ENCODE measurements around the gene ARHGAP44.

ARHGAP44 gene

GRCh38 chr17:12851901-12852435, 62.7 kb downstream of the ARHGAP44 start:
- no peak for DNase-seq (ENCODE audit: extremely low spot score)
- ChIA-PET POLR2A (no interaction called here), CTCF (no interaction called here)
- no peak for TF ChIP-seq BHLHE40 (IDR thresholded peaks at IDR 0.05; ENCODE audit: borderline replicate concordance)

DNA sequence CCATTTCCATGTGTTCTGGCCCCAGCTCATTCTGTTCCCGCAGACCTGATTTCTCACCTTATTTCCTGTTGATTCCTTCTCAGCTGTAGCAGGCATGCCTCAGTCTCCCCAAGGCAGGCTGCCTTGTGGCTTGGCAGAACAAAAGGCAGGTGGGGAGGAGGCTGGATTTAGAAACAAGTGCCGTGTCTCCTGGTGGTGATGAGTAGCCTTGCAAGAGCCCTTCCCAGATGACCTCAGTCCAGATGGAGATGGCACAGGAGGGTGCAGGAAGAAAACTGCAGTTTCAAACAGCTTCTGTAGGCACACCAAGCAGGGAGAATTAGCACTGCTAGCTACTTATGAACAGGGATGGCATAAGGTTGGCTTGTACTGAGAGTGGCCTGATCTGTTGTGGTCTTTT, 64.6 kb downstream of the ARHGAP44 start:
- POLR2A ChIA-PET, result no interaction called here
- DNase-seq (ENCODE audit: extremely low spot score), result no peak
- TF ChIP-seq, protein P1, sequence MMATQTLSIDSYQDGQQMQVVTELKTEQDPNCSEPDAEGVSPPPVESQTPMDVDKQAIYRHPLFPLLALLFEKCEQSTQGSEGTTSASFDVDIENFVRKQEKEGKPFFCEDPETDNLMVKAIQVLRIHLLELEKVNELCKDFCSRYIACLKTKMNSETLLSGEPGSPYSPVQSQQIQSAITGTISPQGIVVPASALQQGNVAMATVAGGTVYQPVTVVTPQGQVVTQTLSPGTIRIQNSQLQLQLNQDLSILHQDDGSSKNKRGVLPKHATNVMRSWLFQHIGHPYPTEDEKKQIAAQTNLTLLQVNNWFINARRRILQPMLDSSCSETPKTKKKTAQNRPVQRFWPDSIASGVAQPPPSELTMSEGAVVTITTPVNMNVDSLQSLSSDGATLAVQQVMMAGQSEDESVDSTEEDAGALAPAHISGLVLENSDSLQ (IDR thresholded peaks at IDR 0.05), result no peak
- TF ChIP-seq FOXM1 (IDR thresholded peaks at IDR 0.05; ENCODE audit: borderline replicate concordance) (no peak), TARDBP (IDR thresholded peaks at IDR 0.05) (no peak), L3MBTL2 (conservative IDR thresholded peaks at IDR 0.05) (no peak), HDGF (IDR thresholded peaks at IDR 0.05; ENCODE audit: borderline replicate concordance) (no peak), FOXK2 (IDR thresholded peaks at IDR 0.05) (no peak), BHLHE40 (IDR thresholded peaks at IDR 0.05; ENCODE audit: borderline replicate concordance) (no peak), ELF4 (IDR thresholded peaks at IDR 0.05) (no peak), SP1 (IDR thresholded peaks at IDR 0.05) (no peak), ARNT (IDR thresholded peaks at IDR 0.05) (no peak), ZNF384 (IDR thresholded peaks at IDR 0.05) (no peak), CTBP1 (IDR thresholded peaks at IDR 0.05; ENCODE audit: borderline replicate concordance) (no peak), FOXA1 (IDR thresholded peaks at IDR 0.05) (no peak), SUZ12 (IDR thresholded peaks at IDR 0.05) (no peak), NFRKB (IDR thresholded peaks at IDR 0.05) (no peak), LEF1 (IDR thresholded peaks at IDR 0.05; ENCODE audit: borderline replicate concordance) (no peak)
- CTCF ChIA-PET, result no interaction called here

DNA sequence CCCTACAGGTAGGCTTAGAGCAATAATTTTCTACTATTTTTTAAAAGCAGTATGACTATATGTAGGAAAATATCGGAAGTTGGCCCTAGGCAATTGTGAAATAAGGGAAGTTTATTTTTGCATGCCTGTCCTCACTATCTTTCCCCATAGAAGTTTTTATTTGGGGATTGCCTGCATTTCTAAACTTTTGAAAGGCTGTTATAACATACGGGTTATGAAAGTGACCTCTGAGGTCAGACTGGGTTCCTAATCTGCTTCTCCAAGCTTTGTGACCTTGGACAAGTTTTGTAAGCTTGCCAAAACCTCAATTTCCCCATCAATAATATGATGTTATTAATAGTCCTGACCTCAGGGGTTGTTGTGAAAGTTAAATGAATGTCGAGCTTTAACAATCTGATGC, 67.1 kb downstream of the ARHGAP44 start:
- ChIA-PET CTCF (no interaction called here), POLR2A (no interaction called here)
- DNase-seq (ENCODE audit: extremely low spot score), result no peak
- TF ChIP-seq L3MBTL2 (conservative IDR thresholded peaks at IDR 0.05) (no peak), FOXK2 (IDR thresholded peaks at IDR 0.05) (no peak), CTBP1 (IDR thresholded peaks at IDR 0.05; ENCODE audit: borderline replicate concordance) (no peak), FOXA1 (IDR thresholded peaks at IDR 0.05) (no peak), HDGF (IDR thresholded peaks at IDR 0.05; ENCODE audit: borderline replicate concordance) (no peak), NFRKB (IDR thresholded peaks at IDR 0.05) (no peak), FOXM1 (IDR thresholded peaks at IDR 0.05; ENCODE audit: borderline replicate concordance) (no peak), BHLHE40 (IDR thresholded peaks at IDR 0.05; ENCODE audit: borderline replicate concordance) (no peak), LEF1 (IDR thresholded peaks at IDR 0.05; ENCODE audit: borderline replicate concordance) (no peak), TARDBP (IDR thresholded peaks at IDR 0.05) (no peak), SP1 (IDR thresholded peaks at IDR 0.05) (no peak), ZNF384 (IDR thresholded peaks at IDR 0.05) (no peak), SUZ12 (IDR thresholded peaks at IDR 0.05) (no peak)
- TF ChIP-seq, protein P1 (IDR thresholded peaks at IDR 0.05), result no peak

DNA sequence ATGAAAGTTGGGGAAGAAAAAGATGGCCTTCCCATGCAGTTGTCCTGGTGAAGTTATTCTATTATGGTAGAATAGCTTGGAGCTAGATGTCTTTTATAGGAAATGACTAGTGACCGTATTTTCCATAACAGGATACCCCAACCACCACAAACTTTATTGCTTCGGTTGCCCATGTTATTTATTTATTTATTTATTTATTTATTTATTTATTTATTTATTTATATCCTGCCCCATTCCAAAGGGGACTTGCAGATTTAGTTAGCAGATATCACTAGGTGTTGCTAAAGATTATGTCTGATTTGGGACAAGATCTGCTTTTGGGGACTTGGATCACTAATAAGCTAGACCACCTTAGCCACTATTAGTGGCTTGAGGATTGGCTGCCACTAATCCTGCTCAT, 68.3 kb downstream of the ARHGAP44 start:
- no peak for DNase-seq (ENCODE audit: extremely low spot score)
- POLR2A ChIA-PET, result no interaction called here
- TF ChIP-seq ZNF384 (IDR thresholded peaks at IDR 0.05), result no peak
- TF ChIP-seq SP1 (IDR thresholded peaks at IDR 0.05), result no peak
- TF ChIP-seq NFRKB (IDR thresholded peaks at IDR 0.05), result no peak
- TF ChIP-seq, protein P1 (IDR thresholded peaks at IDR 0.05), result no peak
- TF ChIP-seq ELF4 (IDR thresholded peaks at IDR 0.05), result no peak
- no peak for TF ChIP-seq LEF1 (IDR thresholded peaks at IDR 0.05; ENCODE audit: borderline replicate concordance)
- TF ChIP-seq HDGF (IDR thresholded peaks at IDR 0.05; ENCODE audit: borderline replicate concordance), result no peak
- TF ChIP-seq CTBP1 (IDR thresholded peaks at IDR 0.05; ENCODE audit: borderline replicate concordance), result no peak
- no peak for TF ChIP-seq L3MBTL2 (conservative IDR thresholded peaks at IDR 0.05)
- TF ChIP-seq FOXA1 (IDR thresholded peaks at IDR 0.05), result no peak
- TF ChIP-seq TARDBP (IDR thresholded peaks at IDR 0.05), result no peak
- no peak for TF ChIP-seq SUZ12 (IDR thresholded peaks at IDR 0.05)
- CTCF ChIA-PET, result no interaction called here

GRCh38 chr17:12859520-12859919, 70.2 kb downstream of the ARHGAP44 start:
- ChIA-PET CTCF (no interaction called here), POLR2A (no interaction called here)
- TF ChIP-seq SUZ12 (IDR thresholded peaks at IDR 0.05) (no peak), FOXK2 (IDR thresholded peaks at IDR 0.05) (no peak), CTBP1 (IDR thresholded peaks at IDR 0.05; ENCODE audit: borderline replicate concordance) (no peak), FOXA1 (IDR thresholded peaks at IDR 0.05) (no peak), HDGF (IDR thresholded peaks at IDR 0.05; ENCODE audit: borderline replicate concordance) (no peak), TARDBP (IDR thresholded peaks at IDR 0.05) (no peak), BHLHE40 (IDR thresholded peaks at IDR 0.05; ENCODE audit: borderline replicate concordance) (no peak), SP1 (IDR thresholded peaks at IDR 0.05) (no peak), LEF1 (IDR thresholded peaks at IDR 0.05; ENCODE audit: borderline replicate concordance) (no peak), NFRKB (IDR thresholded peaks at IDR 0.05) (no peak), ELF4 (IDR thresholded peaks at IDR 0.05) (no peak), ZNF384 (IDR thresholded peaks at IDR 0.05) (no peak), FOXM1 (IDR thresholded peaks at IDR 0.05; ENCODE audit: borderline replicate concordance) (no peak), L3MBTL2 (conservative IDR thresholded peaks at IDR 0.05) (no peak), ARNT (IDR thresholded peaks at IDR 0.05) (no peak)
- TF ChIP-seq, protein P1 (IDR thresholded peaks at IDR 0.05), result no peak
- no peak for DNase-seq (ENCODE audit: extremely low spot score)

DNA sequence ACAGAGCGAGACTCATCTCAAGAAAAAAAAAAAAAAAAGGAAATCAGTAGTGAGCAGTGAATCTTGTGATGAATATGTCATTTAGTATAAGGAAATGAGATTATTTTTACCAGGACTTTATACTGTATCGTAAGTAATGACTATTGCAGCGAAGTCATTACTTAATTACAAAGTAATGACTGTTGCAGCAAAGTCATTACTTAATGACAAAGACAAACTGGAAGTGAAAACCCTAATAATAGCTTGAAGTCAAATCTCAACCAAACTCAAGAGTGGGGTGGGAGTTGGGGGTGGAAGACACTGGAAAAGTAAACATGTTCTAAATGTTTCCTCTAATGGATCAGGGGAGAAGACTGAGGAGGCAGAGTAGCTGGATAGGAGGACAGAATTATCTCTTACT, 76.5 kb downstream of the ARHGAP44 start:
- CTCF ChIA-PET, result no interaction called here
- no peak for DNase-seq (ENCODE audit: extremely low spot score)
- TF ChIP-seq SUZ12 (IDR thresholded peaks at IDR 0.05), result no peak
- no peak for TF ChIP-seq CTBP1 (IDR thresholded peaks at IDR 0.05; ENCODE audit: borderline replicate concordance)
- TF ChIP-seq ZNF384 (IDR thresholded peaks at IDR 0.05), result no peak
- TF ChIP-seq HDGF (IDR thresholded peaks at IDR 0.05; ENCODE audit: borderline replicate concordance), result no peak
- TF ChIP-seq NFRKB (IDR thresholded peaks at IDR 0.05), result no peak
- TF ChIP-seq FOXM1 (IDR thresholded peaks at IDR 0.05; ENCODE audit: borderline replicate concordance), result no peak
- TF ChIP-seq LEF1 (IDR thresholded peaks at IDR 0.05; ENCODE audit: borderline replicate concordance), result no peak
- no peak for TF ChIP-seq SP1 (IDR thresholded peaks at IDR 0.05)
- TF ChIP-seq L3MBTL2 (conservative IDR thresholded peaks at IDR 0.05), result no peak
- TF ChIP-seq, protein P1 (IDR thresholded peaks at IDR 0.05), result no peak
- TF ChIP-seq ARNT (IDR thresholded peaks at IDR 0.05), result no peak
- no peak for TF ChIP-seq FOXA1 (IDR thresholded peaks at IDR 0.05)
- TF ChIP-seq FOXK2 (IDR thresholded peaks at IDR 0.05), result no peak
- TF ChIP-seq ELF4 (IDR thresholded peaks at IDR 0.05), result no peak
- POLR2A ChIA-PET, result no interaction called here

All from HEK293T (cell line).